ENCODE measurements around the gene BCAP29.

Gene BCAP29

GRCh38 chr7:107564553-107565298 lies 15.3 kb upstream of the BCAP29 start:
- no peak for DNase-seq (ENCODE audit: extremely low read depth, low read depth)
- TF ChIP-seq, protein P1, sequence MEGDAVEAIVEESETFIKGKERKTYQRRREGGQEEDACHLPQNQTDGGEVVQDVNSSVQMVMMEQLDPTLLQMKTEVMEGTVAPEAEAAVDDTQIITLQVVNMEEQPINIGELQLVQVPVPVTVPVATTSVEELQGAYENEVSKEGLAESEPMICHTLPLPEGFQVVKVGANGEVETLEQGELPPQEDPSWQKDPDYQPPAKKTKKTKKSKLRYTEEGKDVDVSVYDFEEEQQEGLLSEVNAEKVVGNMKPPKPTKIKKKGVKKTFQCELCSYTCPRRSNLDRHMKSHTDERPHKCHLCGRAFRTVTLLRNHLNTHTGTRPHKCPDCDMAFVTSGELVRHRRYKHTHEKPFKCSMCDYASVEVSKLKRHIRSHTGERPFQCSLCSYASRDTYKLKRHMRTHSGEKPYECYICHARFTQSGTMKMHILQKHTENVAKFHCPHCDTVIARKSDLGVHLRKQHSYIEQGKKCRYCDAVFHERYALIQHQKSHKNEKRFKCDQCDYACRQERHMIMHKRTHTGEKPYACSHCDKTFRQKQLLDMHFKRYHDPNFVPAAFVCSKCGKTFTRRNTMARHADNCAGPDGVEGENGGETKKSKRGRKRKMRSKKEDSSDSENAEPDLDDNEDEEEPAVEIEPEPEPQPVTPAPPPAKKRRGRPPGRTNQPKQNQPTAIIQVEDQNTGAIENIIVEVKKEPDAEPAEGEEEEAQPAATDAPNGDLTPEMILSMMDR (IDR thresholded peaks at IDR 0.05; ENCODE audit: low read depth, low read length, missing control alignments), result no peak
- H3K4me3 ChIP-seq (replicated peaks; ENCODE audit: low read depth, low read length), result peak overlapping the region; percentile 75

- no peak for DNase-seq (ENCODE audit: extremely low read depth, low read depth)
- TF ChIP-seq, protein P1 (IDR thresholded peaks at IDR 0.05; ENCODE audit: low read depth, low read length, missing control alignments), result no peak
- no peak overlapping the region for H3K4me3 ChIP-seq (replicated peaks; ENCODE audit: low read depth, low read length)
These were observed 9.7 kb upstream of the BCAP29 start for GRCh38 chr7:107570298-107570697.

- H3K4me3 ChIP-seq (replicated peaks; ENCODE audit: low read depth, low read length), result no peak overlapping the region
- no peak for DNase-seq (ENCODE audit: extremely low read depth, low read depth)
- TF ChIP-seq, protein P1 (IDR thresholded peaks at IDR 0.05; ENCODE audit: low read depth, low read length, missing control alignments), result no peak
These were observed 6.5 kb upstream of the BCAP29 start for GRCh38 chr7:107573537-107573936.

GRCh38 chr7:107579554-107579884 lies 527 bp upstream of the BCAP29 start:
- no peak for DNase-seq (ENCODE audit: extremely low read depth, low read depth)
- TF ChIP-seq, protein P1 (IDR thresholded peaks at IDR 0.05; ENCODE audit: low read depth, low read length, missing control alignments), result no peak
- peak overlapping the region; percentile 73 for H3K4me3 ChIP-seq (replicated peaks; ENCODE audit: low read depth, low read length)

DNA sequence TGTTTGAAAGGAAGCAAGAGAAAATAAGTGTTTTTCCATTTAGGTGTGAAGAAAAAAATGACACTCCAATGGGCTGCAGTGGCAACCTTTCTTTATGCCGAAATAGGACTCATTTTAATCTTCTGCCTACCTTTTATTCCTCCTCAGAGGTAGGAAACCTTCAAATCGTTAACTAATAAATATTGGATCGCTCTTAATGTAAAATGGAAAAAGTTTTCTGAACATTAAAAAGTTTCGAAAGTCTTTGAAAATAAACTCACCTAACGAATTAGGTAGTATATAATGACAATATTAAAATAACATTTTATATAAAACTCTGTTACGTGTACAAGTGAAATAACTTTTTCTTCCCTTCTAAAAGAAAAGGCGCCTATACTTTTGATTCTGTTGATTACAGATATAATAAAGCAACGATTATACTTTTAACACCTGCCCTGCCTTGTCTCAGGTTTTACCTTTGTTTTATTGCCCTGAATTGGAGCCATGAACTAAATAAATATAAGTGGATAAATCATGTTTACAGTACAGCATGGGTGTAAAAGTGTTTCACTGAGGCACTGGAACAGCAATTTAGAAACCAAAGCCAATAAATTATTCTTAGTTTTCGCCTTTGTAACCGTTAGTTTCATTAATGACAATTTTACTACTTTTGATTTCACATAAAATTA lies 804 bp downstream of the BCAP29 start:
- no peak for DNase-seq (ENCODE audit: extremely low read depth, low read depth)
- TF ChIP-seq, protein P1 (IDR thresholded peaks at IDR 0.05; ENCODE audit: low read depth, low read length, missing control alignments), result no peak

DNA sequence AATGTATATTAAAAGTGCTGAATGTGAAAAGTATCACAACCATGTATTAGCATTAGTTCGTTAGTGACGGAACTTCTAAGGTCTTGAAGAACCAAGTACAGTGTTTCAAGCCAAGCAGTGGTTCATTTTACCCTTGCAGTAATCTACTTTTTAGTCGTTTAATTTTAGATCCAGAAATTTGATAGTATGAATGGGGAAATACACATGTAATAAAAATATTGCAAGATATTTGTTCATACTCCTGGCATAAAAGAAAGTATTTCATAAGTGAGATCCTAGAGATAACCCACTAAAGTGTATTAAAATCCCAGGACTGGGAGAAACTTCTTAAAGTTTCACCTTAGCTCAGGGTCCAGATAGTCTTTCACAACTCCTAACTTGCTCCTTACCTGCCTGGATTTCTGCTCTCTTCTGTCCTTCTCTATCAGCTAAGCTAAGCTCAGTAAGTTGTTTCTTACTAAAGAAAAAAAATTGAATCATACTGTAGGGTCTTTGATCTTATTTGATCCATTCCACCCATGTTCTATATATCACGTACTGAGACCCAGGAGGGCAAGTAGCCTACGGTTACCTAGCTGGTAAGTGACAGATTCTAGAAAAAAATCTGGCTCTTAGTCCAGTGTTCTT lies 1.5 kb downstream of the BCAP29 start:
- H3K4me3 ChIP-seq (replicated peaks; ENCODE audit: low read depth, low read length), result peak overlapping the region; percentile 73
- TF ChIP-seq, protein P1 (IDR thresholded peaks at IDR 0.05; ENCODE audit: low read depth, low read length, missing control alignments), result no peak
- no peak for DNase-seq (ENCODE audit: extremely low read depth, low read depth)

More for the DNA sequence above, 804 bp downstream of the BCAP29 start:
- peak overlapping the region; percentile 73 for H3K4me3 ChIP-seq (replicated peaks; ENCODE audit: low read depth, low read length)

All from HFF-Myc (cell line).